Hematopoietic multipotent progenitor cell treated with erythropoietin and hydrocortisone succinate and interleukin-3 and kit ligand, for 17 days (in vitro differentiated cells): ENCODE measurements around the gene RIN2.

Experiments used
- DNase-seq: peaks from one replicate; pipeline ENCODE4 v3.0.0-alpha.2; 2015; ENCODE audit warnings: low spot score

RIN2 gene, protein sequence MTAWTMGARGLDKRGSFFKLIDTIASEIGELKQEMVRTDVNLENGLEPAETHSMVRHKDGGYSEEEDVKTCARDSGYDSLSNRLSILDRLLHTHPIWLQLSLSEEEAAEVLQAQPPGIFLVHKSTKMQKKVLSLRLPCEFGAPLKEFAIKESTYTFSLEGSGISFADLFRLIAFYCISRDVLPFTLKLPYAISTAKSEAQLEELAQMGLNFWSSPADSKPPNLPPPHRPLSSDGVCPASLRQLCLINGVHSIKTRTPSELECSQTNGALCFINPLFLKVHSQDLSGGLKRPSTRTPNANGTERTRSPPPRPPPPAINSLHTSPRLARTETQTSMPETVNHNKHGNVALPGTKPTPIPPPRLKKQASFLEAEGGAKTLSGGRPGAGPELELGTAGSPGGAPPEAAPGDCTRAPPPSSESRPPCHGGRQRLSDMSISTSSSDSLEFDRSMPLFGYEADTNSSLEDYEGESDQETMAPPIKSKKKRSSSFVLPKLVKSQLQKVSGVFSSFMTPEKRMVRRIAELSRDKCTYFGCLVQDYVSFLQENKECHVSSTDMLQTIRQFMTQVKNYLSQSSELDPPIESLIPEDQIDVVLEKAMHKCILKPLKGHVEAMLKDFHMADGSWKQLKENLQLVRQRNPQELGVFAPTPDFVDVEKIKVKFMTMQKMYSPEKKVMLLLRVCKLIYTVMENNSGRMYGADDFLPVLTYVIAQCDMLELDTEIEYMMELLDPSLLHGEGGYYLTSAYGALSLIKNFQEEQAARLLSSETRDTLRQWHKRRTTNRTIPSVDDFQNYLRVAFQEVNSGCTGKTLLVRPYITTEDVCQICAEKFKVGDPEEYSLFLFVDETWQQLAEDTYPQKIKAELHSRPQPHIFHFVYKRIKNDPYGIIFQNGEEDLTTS

DNA sequence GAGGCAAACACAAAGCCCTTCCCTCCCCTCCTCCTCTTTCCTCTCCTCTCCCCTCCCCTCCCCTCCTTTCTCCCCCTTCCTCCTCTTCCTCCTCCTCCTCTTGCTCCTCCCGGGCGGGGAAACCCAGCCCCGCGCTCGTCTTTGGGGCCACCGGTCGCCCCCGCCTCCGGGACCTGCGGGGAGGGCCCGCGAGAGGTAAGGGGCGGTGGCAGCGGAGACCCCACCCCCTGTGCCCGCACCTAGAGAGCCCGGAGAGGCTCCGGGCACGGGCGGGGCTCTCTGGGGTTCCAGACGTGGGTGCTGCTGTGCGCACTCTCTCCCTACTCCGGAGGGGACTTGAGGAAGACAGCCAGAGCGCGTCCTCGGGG, at the start of gene RIN2:
RIN2 (plus strand) TSS at position 126 of the 368 bp plus-strand sequence. CDS start 131,344 bp downstream, outside the sequence.
- DNase-seq = no peak

DNA sequence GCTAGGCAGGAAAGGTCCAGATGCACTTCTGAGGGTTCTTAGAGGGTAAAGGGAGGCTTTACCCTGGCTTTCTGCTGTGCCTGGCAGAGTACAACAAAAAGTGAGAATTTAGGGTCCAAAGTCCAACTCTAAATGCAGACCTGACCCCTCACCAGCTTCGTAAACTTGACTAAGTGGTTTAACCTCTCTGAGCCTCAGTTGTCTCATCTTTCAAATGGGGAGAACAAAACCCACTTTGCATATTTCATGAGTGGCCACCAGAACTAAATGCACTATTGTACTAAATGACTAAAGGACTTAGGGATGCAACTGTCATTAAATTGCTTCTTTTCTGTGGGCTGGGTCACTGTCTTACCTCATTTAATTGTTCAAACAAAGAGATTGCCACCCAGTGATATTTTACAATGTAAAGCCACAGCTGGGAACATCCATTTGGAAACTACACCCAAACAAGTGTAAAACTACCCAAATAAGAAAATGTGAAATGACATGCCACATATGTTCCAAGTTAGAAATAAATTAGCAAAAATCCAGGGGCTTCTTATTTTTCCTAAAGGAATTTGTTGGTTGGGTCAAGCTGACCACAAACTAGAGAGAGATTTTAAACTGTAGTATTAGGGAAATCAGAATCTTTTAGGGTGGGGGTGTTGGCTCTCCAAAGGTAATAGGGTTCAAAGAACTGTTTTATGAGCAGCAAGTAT, 48.3 kb upstream of the RIN2 start:
- DNase-seq = no peak

DNA sequence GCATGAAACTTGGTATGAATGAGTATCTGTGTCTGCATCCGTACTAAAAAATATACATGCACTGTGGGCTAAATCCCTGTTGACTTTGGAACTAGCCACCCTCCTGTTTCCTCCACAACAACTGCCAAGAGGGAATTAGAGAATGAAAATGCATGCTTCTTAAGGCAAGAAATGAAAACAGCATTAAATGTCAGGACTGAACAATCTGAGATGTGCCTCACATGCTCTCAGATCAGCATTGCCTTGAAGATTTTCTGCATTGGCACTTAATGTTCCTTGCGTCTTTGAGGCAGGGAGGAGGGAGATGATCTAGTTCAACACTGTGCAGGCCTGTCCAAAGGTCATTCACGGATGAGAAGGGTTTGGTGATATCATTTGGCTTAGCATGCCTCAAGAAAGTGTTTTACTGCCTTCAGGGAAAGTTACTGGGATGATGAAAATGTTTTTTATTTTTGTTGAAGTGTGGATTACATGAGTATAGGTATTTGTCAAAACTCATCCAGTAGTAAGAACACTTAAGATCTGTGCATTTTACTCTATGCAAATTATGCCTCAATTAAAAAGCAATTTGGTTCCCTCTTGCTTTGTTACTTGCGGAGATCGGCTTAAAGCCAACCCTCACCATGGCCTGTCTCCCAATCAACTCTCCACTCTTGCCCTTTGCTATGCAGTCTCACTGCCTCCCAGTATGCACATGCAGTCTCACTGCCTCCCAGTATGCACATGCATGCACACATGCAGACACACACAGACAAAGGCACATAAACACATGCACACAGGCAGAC, 47.5 kb upstream of the RIN2 start:
- no peak for DNase-seq

DNA sequence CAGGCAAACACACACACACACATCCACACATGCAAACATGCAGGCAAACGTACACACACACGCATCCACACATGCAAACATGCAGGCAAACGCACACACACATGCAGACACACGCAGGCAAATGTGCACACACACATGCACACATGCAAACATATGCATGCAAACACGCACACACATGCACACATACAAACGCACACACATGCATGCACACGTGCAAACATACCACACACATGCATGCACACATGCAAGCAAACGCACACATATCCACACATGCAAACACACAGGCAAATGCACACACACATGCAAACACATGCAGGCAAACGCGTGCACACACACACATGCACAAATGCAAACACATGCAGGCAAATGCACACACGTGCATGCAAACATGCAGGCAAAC, 46.9 kb upstream of the RIN2 start:
- no peak for DNase-seq

DNA sequence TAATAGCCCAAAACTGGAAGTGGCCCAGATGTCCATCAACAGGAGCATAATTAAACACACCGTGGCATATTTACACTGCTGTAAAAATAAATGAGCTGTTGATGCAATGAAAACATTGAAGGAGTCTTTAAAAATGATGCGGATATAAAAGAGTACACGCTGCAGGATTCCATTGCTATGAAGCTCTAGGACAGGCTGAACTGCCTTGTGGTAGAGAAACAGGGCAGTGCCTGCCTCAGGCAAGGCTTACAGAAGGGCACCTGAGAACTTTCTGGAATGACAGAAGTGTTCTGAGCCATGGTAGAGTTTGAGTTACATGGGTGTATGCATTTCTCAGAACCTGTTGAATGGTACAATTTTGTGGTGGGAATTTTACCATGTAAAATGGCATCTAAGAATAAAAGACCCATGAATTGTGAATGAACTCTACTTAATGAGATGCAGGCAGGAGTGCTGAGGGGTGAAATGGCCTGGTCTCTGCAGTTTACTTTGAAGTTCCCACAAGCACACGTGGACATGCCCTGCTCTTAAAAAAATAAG, 45.3 kb upstream of the RIN2 start:
- no peak for DNase-seq

DNA sequence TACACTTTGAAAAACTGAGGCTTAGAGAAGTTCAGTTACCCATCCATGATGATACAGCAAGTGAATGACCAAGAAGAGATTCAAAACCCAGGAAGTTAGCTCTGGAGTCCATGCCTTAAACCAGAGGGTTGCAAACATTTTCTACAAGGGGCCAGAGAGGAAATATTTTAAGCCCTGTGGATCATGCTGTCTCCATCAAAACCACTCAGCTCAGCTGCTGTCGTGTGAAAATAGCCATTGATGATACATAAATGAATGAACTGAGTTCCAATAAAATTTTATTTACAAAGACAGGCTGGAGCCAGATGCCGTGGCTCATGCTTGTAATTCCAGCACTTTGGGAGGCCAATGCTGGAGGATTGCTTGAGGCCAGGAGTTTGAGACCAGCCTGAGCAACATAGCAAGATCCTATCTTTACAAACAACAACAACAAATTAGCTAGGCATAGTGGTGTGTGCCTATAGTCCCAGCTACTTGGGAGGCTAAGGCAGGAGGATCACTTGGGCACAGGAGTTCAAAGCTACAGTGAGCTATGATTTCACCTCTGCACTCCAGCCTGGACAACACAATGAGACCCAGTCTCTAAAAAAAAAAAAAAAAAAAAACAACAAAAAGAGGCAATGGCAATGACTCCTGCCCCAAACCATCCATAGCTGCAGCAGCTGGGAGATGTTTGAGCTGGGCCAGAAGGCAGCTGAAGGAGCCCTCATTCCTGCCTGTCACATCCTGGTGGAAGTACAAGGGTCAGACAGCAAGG, 44.1 kb upstream of the RIN2 start:
- no peak for DNase-seq

DNA sequence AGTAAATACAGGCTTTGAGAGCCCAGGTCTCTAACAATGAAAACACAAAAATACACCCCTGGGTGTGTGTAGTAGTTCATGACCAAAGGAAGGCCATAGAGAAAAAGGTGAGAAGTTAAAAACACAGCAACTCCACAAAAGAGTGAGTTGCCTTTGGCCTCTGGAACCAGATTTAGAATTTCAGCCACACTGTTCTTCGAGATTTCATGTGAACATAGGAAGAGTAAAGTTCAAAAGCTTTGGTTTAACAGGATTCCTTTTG, 43.5 kb upstream of the RIN2 start:
- no peak for DNase-seq

DNA sequence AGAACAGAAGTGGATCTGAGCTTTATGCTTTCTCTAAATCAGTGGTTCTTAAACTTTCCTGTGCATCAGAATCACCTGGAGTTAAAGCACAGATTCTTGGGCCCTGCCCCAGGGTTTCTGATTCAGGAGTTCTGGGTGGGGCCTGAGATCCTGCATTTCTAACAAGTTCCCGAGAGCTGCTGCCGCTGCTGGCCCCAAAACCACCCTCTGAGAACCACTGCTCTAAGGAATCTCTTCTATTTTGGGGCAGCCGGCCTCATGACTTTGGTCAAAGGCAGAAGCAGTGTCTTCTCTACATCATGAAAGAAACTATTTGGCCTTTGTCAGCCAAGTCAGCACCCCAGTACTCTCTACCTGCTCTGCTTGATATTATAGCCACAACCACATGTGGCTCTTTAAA, 42.1 kb upstream of the RIN2 start:
- DNase-seq = no peak

DNA sequence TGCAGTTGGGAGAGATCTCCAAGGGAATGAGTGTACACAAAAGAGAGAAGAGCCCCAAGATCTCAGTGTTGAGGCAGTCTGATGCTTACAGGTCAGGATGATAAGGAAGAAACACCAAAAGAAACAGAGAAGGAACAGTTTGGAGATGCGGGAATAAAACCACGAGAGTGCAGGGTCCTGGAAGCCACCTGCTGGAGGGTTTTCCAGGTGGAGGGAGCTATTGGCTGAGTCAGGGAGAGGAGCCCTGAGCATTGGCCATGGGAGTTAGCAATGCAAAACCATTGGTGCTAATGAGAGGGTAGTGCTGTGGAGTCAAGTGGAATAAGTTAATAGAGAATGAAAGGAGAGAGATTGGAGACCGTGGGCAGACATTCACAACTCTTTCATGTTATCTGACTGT, 39.2 kb upstream of the RIN2 start:
- no peak for DNase-seq

DNA sequence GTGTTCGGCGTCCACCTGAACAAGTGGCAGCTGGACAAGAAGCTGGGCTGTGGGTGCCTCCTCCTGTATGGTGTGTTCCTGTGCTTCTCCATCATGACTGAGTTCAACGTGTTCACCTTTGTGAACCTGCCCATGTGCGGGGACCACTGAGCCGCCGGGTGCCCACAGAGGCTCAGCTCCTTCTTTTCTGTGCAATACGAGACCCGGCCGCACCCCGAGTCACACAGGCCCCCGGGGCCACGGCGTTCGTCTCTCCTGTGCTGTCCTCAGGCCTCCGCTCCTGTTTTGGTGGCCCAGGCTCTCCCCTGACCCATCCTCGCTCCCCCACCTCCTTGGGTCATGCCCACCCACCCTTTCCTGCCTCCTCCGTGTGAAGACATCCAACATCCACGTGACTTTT, 37.1 kb upstream of the RIN2 start:
- DNase-seq = no peak

DNA sequence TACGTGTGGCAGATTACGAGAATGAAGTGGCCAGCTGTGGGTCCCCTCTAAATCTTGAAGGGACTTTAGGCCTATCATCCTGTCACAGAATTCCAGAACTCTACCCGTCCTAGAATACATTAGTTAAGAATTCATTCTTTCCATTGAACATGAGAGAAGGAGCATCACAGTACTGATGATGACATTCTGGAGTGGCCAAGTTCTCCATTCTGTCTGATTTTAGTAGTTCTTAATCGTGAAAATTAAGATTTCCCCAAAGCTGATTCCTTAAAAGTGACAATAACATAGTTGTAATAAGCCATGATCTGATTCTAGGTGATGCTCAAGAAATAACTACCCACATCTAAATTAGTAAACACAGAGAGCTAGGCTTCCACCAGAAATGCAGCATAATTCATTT, 35.0 kb upstream of the RIN2 start:
- DNase-seq = no peak

DNA sequence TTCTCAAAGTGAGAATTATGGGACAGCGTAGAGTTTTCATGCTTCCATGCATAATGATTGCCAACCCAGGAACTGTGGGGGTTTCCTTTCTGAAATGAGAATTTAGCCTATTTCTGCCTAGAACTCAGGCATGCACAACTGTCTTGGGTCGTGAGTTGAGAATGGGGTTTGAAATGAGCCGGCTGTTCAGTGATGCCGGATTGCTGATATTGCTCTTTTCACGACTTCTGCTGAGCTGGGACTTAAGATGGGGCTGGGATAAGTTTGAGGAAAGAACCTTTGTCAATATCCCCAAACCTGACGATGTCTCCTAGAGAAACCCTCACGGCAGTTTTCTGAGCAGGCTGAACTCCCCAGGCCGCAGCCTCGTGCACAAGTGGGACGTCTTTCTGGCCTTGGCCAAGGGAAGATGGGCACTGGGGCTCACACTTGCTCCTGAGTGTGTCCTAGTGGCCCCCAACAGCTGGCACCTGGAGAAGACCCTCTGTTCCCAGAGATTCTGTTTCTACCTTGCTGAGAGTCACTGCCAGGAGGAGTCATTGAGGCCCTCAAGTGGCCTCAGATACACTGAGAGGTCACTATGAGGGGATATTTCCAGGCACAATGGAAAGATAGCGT, 34.1 kb upstream of the RIN2 start:
- DNase-seq = no peak

DNA sequence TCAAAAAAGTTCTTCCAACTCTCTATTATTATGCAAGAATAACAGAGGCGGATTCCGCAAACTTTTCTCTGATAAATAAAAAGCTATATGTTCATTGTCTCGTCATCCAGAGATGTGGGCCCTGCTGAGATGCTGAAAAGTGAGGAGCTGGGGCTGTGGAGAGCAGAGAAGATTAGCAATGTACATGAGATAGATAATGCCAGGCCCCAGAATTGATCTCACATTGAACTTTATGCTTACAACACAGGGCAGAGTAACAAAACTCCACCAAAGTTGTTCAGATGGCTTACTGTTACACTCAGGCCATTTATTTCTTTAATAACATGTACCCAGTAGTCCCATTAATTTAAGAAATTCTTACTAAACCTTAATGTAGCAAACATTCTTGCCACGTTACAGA, 32.7 kb upstream of the RIN2 start:
- no peak for DNase-seq

DNA sequence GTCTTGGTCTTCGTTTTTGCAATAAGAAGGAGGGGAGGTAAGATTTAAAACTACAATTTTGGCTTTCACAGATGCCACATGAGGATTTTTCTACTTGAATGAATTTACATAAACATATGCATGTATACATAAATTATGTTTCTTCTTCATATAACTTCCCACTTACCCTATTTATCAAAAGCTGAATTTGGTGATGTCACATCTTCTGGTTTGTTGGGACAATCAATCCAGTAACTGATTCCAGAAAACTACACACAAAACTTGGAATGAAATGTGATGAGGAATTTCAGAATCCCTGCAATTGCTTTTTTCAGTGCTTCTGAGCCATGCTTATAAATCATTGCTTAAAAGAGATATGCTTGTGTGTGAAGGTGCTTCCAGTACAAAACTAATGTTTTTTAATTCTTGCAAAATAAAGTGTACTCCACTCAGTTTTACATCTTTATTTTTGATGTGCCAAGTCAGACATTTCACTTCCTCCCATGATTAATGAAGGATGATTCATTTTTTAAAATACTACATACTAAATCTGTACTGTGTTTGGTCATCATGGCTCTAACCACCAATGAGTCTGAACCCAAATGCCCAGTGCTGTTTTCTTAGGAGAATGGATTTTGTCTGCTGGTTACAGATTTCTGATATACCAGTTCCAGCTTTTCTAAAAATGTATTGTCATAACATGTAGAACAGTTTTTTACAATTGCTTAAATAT, 32.1 kb upstream of the RIN2 start:
- no peak for DNase-seq

DNA sequence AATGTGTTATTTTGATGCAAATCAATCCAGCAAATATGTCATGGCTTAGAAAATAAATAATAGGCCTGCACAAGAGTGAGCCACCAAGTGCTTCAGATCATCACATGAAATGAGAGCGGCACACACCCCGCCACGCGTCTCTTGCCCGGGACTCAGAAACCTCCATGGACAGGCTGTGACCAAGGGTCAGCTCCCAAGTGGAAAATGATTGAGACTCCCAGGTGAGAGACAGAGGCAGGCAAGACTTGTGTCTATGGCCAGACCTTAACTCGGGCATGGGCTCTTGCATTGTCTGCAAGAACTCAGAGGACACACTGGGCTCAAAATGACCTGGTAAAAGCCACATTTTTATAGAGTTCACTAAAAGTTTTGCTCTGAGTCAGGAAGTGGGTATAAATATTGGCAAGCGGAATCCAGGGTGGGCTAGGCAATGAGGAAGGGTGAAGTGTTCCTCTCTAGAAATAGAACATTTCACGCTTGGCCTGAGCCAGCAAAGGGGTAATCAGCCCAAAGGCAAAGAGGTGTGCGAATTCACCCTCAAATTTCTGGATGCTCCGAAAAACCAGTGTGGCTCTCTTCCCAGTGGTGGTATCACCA, 30.7 kb upstream of the RIN2 start:
- no peak for DNase-seq

DNA sequence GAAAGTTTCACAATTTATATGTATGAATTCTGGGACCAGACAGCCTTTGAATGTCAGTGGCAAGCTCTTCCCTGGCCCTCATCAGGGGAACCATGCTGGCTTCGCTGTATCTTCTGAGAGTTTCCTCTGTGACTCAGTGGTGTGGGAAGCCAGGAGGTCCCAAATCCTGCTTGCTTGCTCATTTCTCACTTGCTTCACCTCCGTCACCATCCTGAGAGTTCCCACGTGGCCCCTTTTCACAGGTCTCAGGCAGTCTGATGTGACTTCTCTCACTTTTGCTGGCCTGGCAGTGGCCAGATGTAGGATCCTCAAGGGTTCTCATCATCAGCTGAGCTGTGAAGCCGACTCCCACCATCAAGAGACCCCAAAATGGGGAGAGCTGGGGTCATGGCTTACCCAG, 28.4 kb upstream of the RIN2 start:
- DNase-seq = no peak

DNA sequence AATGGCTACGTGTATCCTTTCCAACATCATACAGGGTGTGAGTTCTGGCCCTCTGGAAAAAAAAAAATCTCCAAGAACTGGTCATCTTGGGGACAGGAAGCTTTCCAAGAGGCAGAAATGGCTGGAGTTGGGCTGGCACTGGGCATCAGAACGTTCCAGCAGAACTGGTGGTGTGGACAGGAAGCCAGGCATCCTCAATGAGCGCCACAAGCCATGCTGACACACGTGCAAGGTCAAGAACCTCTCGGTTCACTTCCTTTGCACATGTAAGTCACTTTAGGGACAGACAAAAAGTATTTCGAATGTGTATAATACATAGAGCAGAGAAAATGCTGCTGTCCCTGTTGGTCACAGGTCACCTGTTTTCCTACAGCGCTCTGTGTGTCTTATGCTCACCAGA, 27.4 kb upstream of the RIN2 start:
- DNase-seq = no peak

DNA sequence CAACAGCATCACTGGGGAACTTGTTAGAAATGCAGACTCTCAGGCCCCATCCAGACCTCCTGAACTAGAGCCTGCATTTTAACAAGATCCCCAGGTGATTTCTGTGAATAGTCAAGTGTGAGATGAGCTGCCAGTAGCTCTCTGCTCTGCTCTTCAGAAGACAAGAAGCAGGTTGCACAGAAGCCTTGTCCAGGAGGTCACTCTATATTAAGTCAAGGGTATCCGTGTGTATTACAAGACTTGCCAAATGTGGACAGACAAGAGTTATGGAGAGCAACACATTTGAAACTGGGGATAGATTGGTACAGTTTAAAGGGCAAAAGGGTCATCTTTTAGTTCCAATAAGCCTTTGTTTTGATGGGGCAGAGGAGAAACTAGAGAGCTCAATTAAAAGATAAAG, 23.2 kb upstream of the RIN2 start:
- DNase-seq = no peak

DNA sequence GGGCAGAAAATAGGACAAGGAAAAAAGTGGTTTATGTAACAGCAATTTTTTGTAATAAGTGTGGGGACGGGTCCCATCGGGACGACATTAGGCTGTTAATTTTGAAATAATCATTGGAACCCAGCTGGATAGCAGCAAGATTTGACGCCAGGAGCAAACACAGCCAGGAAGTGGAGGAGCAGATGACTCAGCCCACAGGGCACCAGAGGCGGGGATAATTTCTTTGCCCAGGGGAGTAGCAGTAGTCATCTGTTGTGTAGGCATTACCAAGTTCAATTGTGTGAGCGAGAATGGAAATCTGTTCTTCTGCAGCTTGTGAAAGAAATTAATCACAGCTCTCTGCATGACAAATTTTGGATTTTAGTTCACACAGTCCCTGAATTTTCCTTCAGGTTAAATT, 22.6 kb upstream of the RIN2 start:
- no peak for DNase-seq

DNA sequence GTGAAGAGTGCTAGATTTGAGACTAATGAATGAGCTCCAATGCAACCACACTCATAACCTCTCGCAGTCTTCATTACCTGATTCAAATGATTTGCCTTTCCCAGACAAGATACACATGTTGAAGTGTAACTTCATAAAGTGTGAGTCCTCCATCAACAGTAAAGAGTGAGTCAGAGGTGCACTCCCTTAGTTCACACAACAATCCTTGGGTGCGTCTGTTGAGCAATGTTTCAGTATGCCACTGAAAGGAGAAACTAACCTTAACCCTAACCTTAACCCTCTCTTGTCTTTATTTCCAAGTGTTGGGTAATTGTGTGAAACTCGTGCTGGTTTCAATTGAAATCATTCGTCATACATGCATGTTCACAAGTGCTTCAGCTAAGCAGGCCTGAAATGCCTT, 21.0 kb upstream of the RIN2 start:
- no peak for DNase-seq
